GM04503 (cell line): Measurements from ENCODE around the gene SH3BP2.

Experiments
- DNase-seq: peaks from one replicate; pipeline ENCODE4 v3.0.0-alpha.2; 2012; ENCODE audit warnings: low read depth

The SH3BP2 gene, protein sequence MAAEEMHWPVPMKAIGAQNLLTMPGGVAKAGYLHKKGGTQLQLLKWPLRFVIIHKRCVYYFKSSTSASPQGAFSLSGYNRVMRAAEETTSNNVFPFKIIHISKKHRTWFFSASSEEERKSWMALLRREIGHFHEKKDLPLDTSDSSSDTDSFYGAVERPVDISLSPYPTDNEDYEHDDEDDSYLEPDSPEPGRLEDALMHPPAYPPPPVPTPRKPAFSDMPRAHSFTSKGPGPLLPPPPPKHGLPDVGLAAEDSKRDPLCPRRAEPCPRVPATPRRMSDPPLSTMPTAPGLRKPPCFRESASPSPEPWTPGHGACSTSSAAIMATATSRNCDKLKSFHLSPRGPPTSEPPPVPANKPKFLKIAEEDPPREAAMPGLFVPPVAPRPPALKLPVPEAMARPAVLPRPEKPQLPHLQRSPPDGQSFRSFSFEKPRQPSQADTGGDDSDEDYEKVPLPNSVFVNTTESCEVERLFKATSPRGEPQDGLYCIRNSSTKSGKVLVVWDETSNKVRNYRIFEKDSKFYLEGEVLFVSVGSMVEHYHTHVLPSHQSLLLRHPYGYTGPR

DNA sequence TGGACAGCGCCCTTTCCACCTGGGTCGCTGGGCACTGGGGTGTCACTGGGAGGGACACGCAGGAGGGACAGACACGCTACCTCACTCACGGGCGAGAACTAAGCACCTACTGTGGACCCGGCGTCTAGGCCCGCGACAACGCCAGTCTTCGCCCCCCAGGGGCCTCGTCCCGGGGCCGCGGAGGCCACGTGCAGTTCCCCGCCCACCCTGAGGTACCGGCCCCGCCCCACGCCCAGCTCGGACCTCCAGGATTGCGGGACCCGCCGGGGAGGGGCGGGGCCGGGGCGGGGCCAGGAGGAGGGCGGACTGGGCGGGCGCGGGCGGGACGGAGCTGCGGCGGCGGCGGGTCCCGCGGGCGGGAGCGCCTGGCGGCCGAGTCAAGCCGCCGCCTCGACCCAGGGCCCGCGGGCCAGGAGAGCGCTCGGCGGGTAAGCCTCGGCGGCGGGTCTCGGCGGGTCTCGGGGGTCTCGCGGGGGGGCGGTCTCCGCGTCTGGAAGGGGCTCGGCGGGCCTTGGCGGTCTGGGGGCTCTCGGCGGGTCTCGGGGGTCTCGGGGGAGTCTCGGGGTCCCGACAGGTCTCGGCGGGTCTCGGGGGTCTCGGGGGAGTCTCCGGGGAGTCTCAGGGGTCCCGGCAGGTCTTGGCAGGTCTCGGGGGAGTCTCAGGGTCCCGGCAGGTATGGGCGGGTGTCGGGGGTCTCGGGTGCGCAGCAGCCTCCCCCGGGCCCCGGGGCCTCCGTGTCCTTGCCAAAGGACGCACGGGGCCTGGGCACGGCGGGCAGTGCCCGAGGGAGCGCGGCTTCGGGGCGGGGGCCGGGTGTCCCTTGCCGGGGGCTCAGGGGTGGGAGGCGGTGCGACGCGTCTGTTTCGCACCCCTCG is at the start of gene SH3BP2:
Gene SH3BP2, plus strand, starts transcription at position 375 of the 875 bp plus-strand sequence. CDS start 27,533 bp downstream, outside the sequence.
- DNase-seq: no peak

DNA sequence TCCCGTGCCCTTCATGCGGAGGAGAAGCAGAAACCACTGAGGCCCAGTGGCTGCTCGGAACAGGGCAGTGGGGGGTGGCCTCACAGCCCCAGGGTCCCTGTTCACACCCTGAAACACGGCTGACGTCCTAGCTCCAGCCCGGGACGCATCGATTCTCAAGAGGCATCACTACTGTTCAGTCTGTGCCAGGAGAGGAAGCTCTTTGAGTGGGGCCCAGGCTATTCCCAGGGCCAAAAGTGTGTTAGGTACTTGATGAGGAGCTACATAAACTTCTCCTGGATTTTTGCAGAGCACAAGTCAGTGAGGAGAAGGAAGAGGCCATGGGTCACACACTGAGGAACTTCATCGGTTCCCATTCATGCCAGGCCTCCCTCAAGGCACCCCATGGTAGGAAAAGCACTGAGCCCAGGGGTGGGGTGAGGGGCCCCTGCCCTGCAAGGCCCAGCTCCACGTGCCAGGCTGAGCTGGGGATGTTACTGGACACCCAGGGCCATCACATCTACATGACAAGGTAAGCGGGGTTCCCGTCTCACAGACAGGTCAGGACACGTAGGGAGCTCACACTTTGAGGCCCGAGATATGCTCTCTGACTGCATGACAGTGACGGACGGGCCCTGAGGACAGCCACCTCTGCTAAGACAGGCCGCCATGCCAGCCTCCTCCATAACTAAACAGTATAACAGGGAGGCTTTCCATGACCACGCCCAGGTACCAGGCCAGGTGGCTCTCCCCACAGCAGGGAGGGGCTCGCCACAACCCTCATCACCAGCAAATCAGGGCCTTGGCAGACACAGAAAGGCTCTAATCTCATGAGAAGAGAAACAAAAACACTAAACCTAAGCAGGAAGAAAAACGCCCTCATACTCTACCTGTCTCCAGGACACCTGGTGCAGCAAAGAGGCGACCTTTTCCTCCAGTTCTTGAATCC is 49.1 kb upstream of the SH3BP2 start:
- no peak for DNase-seq

GRCh38 chr4:2744576-2745270 is 48.2 kb upstream of the SH3BP2 start:
- no peak for DNase-seq

- DNase-seq: no peak
These were observed 47.4 kb upstream of the SH3BP2 start for GRCh38 chr4:2745516-2745915.

- no peak for DNase-seq
These were observed 46.7 kb upstream of the SH3BP2 start for GRCh38 chr4:2745981-2746806.

DNA sequence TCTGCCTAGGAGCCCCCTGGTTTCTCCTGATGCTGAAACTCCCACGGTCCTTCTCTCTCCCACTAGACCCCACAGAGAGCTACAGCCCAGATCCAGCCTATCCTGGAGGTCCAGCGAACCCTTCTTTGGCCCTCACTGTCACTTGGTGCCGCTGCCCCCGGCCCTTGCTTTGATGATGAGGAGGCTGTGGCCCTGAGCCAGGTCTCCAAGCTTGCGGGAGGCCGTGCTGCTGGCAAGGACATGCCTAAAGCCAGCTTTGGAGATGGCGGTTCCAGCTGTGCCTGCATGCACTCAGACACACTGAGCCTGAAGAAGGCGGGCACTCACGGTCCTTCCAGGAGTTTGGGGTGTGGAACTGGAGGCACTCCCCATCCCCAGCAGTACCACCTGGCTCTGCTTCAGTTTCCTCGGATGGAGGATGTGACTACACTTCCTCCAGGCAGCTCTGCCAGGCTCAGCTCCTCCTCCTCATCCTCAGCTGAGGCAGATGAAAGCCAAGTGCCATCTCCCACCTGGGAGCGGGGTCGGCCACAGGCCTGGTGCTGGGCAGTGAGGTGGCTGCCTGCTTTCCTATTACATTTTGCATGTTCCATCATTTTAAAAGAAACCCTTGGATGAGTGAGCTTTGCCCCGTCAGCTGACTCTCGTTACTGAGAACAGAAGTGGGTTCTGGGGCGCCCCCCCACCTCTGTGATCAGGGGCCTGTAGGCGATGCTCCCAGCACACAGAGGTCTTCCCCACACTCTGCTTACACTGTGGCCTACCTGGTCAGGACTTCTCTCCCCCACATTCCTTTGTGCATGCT is 45.8 kb upstream of the SH3BP2 start:
- no peak for DNase-seq

DNA sequence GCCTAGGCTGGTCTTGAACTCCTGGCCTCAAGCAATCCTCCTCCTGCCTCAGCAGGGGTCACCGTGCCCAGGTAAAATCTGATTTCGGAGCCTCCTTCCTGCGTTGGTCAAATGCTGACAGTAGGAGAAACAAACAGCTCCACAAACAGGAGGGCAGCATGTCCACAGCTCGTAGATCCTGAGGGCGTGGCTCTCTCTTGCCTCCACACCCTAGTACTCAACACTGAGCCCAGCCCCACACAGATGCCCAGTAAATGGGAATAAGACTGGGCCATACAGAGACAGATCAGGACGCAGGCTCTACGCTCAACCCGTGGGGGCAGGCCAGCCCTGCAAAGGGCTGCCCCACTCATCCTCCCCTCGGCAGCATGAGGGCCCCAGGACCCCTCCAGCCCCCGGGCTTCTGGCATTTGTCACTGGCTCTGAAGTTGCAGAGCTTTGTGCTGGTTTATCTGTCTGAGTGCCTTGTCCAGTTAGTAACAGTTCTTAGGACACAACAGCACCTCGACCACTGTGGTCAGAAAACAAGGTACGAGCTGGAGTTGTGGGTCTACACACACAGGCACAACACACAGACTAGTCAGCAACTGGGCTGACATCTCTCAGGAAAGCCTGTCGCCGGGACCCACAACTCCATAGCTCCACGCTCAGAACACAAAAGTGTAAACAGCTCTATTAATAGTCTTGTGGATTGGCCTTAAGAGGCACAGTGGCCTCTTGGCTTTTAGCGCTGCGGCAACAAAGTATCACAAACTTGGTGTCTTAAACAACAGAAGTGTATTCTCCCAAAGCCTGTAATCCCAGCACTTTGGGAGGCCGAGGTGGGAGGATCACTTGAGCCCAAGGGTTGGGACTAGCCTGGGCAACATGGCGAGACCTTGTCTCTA is 41.9 kb upstream of the SH3BP2 start:
- no peak for DNase-seq

DNA sequence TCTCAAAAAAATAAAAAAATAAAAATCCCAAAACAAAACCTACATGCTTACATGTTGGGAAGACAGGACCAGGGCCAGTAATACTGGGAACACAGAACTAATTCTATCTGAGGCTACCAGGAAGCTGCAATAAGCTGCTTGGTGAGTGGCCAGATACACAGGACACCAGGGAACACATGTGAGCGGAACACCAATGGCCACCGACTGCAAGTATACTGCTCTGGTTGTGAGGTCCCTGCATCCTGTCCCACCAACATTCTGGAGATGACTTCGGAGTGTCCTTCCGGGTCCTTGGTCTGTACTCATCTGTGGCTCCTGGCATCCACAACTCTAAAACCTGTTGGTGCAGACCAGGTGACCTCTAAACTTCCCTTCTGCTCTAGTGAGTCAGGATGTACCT is 39.4 kb upstream of the SH3BP2 start:
- DNase-seq: no peak

- no peak for DNase-seq
These were observed 37.8 kb upstream of the SH3BP2 start for GRCh38 chr4:2754848-2755819.

- no peak for DNase-seq
These were observed 36.8 kb upstream of the SH3BP2 start, which contains the start of gene TNIP2 for GRCh38 chr4:2755821-2756690. Gene TNIP2 (minus strand): TSS chr4:2756336. CDS start chr4:2756289, 47 bp downstream.

- DNase-seq: no peak
These were observed 36.1 kb upstream of the SH3BP2 start for GRCh38 chr4:2756691-2757350.

DNA sequence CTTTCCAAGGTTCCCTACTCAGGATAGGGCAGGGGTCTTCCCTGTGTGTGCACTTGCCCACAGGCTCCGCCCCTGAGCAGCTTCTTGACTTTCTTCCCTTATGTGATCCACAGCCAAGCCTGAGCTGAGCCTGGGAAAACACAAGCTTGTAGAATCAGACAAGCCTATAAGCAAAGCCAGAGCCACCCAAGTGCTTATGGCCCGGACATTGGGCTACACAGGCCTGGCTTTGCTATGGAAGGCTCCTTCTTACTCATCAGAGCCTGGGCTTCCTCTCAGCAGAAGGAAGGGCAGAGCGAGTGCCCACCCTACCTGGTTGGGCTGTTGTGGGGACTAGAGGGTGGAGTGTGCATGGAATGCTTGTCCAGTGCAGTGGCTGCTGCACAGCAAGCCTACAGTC is 35.5 kb upstream of the SH3BP2 start:
- no peak for DNase-seq

DNA sequence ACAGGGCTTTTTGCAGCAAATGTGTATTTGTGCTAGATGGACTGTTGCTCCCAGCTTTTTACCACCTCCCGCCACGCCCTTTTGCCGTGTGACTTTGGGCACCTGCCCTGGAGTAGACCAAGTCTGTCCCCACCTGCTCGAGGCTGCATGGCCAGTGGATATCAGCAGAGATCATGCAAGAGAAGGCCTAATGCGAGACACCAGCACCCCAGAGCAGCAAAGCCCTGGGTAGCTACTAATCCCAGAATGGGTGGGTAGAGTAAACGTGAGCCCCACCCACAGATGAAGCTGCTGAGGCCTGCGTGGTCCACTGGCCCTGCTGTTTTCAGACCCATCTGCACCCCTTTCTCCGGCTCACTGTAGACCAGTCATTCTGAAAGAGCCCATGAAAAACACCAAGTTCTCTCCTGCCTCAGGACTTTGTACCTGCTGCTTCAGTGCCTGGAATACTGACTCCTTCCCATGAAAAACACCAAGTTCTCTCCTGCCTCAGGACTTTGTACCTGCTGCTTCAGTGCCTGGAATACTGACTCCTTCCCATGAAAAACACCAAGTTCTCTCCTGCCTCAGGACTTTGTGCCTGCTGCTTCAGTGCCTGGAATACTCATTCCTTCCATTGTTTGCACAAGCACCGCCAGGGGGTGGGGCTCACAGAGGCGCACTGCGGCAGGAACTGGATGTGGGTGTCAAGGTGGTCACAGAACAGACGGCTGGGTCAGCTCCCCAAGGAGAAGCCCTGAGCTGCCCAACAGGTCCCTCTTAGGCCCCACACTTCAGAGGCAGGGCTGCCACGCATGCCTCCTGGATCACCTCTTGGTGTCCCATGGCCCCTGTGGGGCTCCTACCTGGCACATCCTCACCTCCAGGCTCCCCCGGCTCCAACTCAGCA is 31.6 kb upstream of the SH3BP2 start:
- DNase-seq: no peak

- DNase-seq: no peak
These were observed 30.8 kb upstream of the SH3BP2 start for GRCh38 chr4:2762048-2762447.
